ENCODE measurements around the gene ZNF442.
"Not testable (repeated sequence)": the region's sequence is repeated elsewhere in the genome, so short reads cannot be mapped to it uniquely, and the experiment has no call there.

Gene ZNF442

DNA sequence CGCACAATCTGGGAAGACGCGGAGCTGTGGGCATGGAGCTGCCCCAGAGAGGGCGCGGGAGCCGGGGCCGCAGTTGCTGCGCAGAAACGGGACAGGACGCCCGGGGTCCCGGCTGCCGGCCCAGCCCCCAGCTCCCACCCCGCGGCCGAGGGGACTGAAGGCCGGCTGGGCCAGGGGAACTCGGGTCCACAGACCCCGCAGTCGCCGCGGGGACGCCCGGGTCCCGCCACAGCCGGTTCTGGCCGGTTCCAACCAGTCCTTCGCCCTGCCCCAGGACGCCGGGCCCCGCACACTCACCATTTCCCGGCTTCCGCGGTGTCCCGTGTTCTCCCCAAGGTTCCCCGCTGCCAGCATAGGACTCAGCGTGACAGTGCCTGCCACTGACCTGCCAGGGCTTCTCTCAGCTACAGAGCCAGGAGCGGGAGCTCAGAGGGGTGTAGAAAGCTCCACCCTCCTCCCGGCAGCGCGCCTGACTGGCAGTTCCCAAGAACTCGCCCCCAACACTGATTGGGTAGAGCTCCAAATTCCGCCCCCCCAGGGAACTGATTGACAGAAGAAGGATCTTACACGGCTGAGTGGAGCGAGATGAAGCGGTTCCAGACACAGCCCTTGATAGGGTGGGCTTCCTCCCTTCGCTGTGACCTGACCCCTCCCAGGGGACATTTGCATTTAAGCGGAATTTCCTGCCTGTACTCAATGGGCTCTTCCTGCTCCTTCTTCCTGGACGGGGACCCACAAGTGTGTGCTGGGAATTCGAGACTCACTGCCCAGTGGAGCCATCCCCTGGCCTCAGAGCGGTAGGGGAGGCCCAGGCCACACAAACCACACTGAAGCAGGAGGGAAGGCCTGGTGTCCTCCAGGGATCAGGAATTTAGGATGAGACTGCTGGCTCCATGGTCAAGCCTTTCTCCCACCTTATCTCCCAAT lies at the start of gene ZNF442:
Gene ZNF442 (minus strand): TSS at position 448 of the 927 bp plus-strand sequence. CDS start 2,052 bp downstream, outside the sequence.
- peak; percentile 85 for DNase-seq

DNA sequence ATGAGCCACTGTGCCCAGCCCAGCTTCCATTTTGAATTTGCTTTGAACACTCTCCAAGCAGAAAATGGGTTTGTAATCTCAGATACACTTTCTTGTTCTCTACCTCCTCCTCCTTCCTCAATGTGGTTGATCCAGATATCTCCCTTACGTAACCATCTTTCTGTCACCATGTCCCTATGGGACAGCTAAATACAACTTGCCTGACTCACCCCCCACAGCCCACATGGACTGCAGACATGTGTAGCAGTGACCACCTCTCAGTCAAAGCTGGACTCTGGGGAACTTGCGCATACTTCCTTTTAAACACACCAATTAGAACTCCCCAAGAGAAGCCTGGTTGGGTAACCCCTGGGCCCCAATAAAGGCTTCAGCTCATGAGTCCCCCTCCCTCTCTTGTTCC lies 46.4 kb upstream of the ZNF442 start:
- no peak for DNase-seq

DNA sequence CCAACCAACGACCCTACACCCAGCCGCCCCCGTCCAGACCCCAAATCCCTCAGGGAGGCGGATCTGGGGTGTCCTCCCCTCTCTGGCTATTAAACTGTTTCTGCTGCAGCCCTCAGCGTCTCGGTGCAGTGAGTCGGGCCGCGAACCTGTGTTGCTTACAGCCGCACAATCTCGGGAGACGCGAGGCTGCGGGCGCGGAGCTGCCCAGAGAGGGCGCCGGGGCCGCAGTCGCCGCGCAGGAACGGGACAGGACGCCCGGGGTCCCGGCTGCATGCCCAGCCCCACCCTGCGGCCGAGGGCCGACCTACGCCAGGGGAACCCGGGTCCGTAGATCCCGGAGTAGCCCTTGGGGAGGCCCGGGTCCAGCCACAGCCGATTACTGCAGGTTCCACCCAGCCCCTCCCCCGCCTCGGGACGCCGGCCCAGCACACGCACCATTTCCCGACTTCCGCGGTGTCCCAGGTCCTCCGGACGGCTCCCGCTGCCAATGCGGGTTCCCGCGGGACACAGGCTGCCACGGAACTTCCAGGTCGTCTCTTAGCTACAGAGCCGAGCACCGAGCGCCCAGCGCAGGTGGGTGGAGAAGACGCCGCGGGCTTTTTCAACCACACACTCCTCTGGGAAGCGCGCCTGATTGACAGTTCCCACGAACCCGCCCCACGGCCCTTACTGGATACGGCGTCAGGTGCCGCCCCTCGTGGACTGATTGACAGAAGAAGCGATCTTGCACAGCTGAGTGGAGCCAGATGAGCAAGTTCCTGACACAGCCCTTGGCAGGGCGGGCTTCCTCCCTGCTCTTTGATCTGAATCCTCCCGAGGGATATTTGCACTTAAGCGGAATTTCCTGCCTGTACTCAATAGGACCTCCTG lies 35.4 kb upstream of the ZNF442 start, which contains the start of gene ZNF799:
Gene ZNF799 (minus strand): TSS at position 639 of the 870 bp plus-strand sequence. CDS start 201 bp downstream, at position 438.
- DNase-seq, result peak; percentile 85

GRCh38 chr19:12399901-12400632 lies 34.6 kb upstream of the ZNF442 start:
- peak; percentile 8 for DNase-seq

GRCh38 chr19:12391148-12391547 lies 25.7 kb upstream of the ZNF442 start:
- not testable (repeated sequence) for DNase-seq

- not testable (repeated sequence) for DNase-seq
Observed at GRCh38 chr19:12386365-12386764, 20.9 kb upstream of the ZNF442 start.

- DNase-seq, result no peak
Observed at GRCh38 chr19:12380444-12380737, 14.9 kb upstream of the ZNF442 start.

- no peak for DNase-seq
Observed at GRCh38 chr19:12379732-12380443, 14.4 kb upstream of the ZNF442 start.

GRCh38 chr19:12374026-12374425 lies 8.5 kb upstream of the ZNF442 start:
- no peak for DNase-seq

- peak; percentile 1 for DNase-seq
Observed at GRCh38 chr19:12364391-12365235, 870 bp downstream of the ZNF442 start.

GRCh38 chr19:12362236-12362635 lies 3.2 kb downstream of the ZNF442 start:
- not testable (repeated sequence) for DNase-seq

- DNase-seq, result no peak
Observed at GRCh38 chr19:12353375-12353774, 12.1 kb downstream of the ZNF442 start.

- DNase-seq, result no peak
Observed at GRCh38 chr19:12350890-12351197, 14.6 kb downstream of the ZNF442 start.

DNA sequence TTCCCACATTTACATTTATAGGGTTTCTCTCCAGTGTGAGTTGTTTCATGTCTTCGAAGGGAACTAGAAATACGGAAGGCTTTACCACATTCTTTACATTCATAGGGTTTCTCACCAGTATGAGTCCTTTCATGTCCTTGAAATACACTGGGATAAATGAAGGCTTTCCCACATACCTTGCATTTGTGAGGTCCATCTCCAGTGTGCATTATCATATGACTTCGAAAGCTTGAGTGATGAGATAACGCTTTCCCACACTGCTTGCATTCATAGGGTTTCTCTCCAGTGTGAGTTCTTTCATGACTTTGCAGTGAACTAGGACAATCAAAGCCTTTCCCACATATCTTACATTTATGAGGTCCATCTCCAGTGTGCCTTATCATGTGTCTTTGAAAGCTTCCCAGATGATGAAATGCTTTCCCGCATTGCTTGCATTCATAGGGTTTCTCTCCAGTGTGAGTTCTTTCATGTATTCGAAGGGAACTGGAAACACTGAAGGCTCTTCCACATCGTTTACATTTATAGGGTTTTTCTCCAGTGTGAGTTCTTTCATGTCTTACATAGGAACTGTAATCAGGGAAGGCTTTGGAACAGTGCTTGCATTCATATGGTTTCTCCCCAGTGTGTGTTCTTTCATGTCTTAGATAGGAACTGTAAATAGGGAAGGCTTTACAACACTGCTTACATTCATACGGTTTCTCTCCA lies 15.1 kb downstream of the ZNF442 start:
- no peak for DNase-seq

DNA sequence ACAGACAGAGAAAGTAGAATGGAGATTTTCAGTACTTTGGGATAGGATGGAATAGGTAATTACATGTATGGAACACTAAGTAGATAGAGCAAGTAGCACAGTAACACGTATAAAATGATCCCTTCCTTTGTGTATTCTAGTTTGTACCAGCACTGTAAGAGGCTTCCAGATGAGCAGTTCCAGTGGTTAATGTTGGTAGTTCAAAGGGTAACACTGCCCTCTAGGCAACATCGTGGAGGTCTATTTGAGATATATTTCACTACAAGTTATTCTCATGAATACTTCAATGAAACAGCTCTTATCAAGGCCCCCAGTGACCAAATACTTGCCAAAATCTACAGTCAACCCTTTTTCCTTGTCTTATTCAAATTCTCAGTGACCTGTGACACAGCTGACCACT lies 18.6 kb downstream of the ZNF442 start:
- peak; percentile 63 for DNase-seq

- DNase-seq, result no peak
Observed at GRCh38 chr19:12345197-12345596, 20.3 kb downstream of the ZNF442 start.

DNA sequence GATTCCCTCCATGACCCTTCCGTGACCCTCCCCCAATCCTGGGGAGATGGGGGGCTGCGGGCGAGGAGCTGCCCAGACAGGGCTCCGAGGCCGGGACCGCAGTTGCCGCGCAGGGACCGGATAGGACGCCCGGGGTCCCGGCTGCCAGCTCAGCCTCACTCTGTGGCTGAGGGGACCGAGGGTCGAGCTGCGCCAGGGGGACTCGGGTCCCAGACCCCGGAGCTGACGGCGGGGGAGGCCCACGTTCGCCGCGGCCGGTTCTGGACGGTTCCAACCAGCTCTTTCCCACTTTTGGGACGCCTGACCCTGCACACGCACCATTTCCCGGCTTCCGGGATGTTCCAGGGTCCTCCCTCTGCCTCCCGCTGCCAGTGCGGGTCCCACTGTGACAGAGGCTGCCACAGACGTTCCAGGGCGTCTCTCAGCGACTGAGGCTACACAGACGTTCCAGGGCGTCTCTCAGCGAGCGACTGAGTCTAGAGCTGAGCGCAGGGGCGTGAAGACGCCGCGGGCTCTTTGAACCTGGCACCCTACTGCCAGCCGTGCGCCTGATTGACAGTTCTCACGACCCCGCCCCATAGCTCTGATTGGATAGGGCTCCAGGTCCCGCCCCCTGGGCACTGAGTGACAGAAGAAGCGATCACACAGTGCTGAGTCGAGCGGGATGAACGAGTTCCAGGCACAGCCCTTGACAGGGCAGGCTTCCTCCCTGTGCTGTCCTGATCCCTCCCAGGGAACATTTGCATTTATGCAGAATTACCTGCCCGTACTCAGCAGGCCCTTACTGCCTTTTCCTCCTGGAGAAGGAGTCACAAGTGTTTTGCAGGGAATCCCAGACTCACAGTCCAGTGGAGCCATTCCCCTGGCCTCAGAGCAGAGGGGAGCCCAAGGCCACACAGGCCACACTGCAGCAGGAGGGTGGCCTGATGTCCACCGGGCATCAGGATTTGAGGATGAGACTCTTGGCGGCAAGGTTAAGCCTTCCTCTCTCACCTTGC lies 32.0 kb downstream of the ZNF442 start, which contains the start of gene ZNF563:
Gene ZNF563 (minus strand): TSS at position 472 of the 998 bp plus-strand sequence. CDS start 151 bp downstream, at position 321.
- peak; percentile 98 for DNase-seq

- DNase-seq, result peak; percentile 66
Observed at GRCh38 chr19:12331211-12331941, 34.1 kb downstream of the ZNF442 start.

- no peak for DNase-seq
Observed at GRCh38 chr19:12330340-12330739, 35.1 kb downstream of the ZNF442 start.
